Cardiac muscle cell (in vitro differentiated cells and primary cell): ENCODE measurements around the gene RGL4. TPM values are rescaled to one million over a fixed set of nuclear protein-coding genes. Genes with fewer than 3 reads are reported as not detected.
"Not testable (repeated sequence)": the region's sequence is repeated elsewhere in the genome, so short reads cannot be mapped to it uniquely, and the experiment has no call there.

ENCODE experiments used
- DNase-seq, 2 donors: peaks; one replicate each; pipeline versions ENCODE4 v3.0.0 to v3.0.0-alpha.2; 2010 to 2017; ENCODE audit warnings: low read depth in 1 of 2, low spot score in 1 of 2
- H3K27ac ChIP-seq: fragments of 200-600 bp; sonication (generic); 2 replicates; pipeline ENCODE4 v1.5.1; 2016
- H3K27me3 ChIP-seq: fragments of 200-600 bp; sonication (generic); 2 replicates; pipeline ENCODE4 v1.6.0; 2016; ENCODE audit warnings: control low read depth
- H3K36me3 ChIP-seq: fragments of 200-600 bp; sonication (generic); 2 replicates; pipeline ENCODE4 v1.5.1; 2016; ENCODE audit warnings: control low read depth
- H3K4me1 ChIP-seq: fragments of 200-600 bp; sonication (generic); 2 replicates; pipeline ENCODE4 v1.8.1; 2017; ENCODE audit warnings: low read depth, mild to moderate bottlenecking, mixed run types
- H3K4me3 ChIP-seq: fragments of 200-600 bp; sonication (generic); 2 replicates; pipeline ENCODE4 v1.5.1; 2016; ENCODE audit warnings: mild to moderate bottlenecking
- H3K9me3 ChIP-seq: fragments of 200-600 bp; sonication (generic); 2 replicates; pipeline ENCODE4 v1.5.1; 2017; ENCODE audit warnings: low read depth, mild to moderate bottlenecking, control low read depth
- polyA plus RNA-seq: library from polyadenylated mRNA; unstranded; fragments of >200 nt; fragmentation: Nextera tagmentation; extraction: Ambion mirVana; gene quantifications from 2 replicates; pipeline ENCODE4 v1.2.1, GENCODE V29; 2016
- total RNA-seq: library from RNA; depleted of rRNA; stranded (reverse); fragments of >200 nt; gene quantifications from 2 replicates; pipeline ENCODE4 v1.2.3, GENCODE V29; 2016
- TF ChIP-seq, protein P1 (sequence below): IDR thresholded peaks from 2 replicates; pipeline ENCODE4 v1.5.1; 2012; ENCODE audit warnings: low read depth, mild to moderate bottlenecking, low read length

Gene RGL4
- total and polyA plus RNA-seq, 2 experiments from 2014 or later, result 1.5 TPM; not detected in 1

DNA sequence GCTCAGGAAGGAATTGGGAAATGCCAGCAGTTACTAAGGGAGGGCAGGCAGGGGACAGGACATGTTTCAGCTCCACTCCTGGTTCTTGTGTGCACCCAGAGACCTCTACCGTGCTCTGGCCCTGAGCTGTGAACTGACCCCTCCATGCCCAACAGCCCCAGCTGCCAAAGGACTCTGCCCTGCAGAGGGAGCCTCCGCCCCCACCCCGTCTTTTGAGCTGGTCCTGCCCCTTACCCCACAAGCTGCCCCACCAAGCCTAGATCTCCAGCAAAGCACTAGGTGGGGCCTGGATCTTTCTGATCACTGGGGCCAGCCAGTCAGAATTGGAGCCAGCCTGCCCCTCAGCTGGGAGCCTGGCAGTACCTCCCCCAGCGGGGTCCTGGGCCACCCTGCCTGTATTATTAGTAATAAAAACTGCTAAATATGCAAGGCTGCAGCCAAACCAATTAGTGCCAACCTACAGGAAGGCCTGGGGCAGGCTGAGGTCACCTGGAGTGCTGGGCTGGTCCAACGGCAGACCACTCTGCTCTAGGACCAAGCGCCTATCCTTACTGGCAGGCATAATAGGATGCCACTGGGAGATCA lies 34.8 kb upstream of the RGL4 start:
- no peak for DNase-seq
- no peak overlapping the region for H3K4me3 ChIP-seq
- H3K27ac ChIP-seq, result no peak overlapping the region
- no peaks in the 10 kb centered on the region for H3K27me3 ChIP-seq
- no peaks in the 10 kb centered on the region for H3K4me1 ChIP-seq
- peaks cover 6% of the 10 kb centered on the region for H3K36me3 ChIP-seq
- H3K9me3 ChIP-seq, result no peaks in the 10 kb centered on the region
- TF ChIP-seq, protein P1, sequence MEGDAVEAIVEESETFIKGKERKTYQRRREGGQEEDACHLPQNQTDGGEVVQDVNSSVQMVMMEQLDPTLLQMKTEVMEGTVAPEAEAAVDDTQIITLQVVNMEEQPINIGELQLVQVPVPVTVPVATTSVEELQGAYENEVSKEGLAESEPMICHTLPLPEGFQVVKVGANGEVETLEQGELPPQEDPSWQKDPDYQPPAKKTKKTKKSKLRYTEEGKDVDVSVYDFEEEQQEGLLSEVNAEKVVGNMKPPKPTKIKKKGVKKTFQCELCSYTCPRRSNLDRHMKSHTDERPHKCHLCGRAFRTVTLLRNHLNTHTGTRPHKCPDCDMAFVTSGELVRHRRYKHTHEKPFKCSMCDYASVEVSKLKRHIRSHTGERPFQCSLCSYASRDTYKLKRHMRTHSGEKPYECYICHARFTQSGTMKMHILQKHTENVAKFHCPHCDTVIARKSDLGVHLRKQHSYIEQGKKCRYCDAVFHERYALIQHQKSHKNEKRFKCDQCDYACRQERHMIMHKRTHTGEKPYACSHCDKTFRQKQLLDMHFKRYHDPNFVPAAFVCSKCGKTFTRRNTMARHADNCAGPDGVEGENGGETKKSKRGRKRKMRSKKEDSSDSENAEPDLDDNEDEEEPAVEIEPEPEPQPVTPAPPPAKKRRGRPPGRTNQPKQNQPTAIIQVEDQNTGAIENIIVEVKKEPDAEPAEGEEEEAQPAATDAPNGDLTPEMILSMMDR, result no peak

DNA sequence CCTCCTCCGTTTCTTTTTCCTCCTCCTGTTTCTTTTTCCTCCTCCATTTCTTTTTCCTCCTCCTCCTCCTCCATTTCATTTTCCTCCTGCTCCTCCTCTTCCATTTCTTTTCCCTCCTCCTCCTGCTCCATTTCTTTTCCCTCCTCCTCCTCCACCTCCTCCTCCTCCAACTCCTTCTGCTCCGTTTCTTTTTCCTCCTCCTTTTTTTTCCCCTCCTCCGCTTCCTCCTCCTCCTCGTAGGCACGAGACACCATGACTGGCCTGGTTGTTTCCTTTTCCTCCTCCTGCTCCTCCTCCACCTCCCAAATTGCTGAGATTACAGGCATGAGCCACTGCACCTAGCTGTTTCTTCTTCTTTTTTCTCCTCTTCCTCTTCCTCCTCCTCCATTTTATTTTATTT lies 33.1 kb upstream of the RGL4 start:
- TF ChIP-seq, protein P1, result no peak
- H3K9me3 ChIP-seq, result no peaks in the 10 kb centered on the region
- peaks cover 6% of the 10 kb centered on the region for H3K36me3 ChIP-seq
- H3K27me3 ChIP-seq, result no peaks in the 10 kb centered on the region
- H3K4me3 ChIP-seq, result no peak overlapping the region
- H3K4me1 ChIP-seq, result no peaks in the 10 kb centered on the region
- no peak overlapping the region for H3K27ac ChIP-seq
- peak in 1 of 2 donors; percentile 15 for DNase-seq

DNA sequence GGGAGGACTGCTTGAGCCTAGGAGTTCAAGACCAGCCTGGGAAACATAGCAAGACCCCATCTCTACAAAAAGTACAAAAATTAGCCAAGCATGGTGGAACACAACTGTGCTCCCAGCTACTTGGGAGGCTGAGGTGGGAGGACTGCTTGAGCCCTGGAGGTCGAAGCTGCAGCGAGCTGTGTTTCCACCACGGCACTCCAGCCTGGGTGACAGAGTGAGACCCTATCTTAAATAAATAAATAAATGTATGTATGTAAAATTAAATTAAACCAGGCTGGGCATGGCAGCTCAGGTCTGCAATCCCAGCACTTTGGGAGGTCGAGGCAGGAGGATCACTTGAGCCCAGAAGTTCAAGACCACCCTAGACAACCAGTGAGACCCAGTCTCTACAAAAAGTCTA lies 30.4 kb upstream of the RGL4 start:
- not testable (repeated sequence) for H3K9me3 ChIP-seq, H3K27ac ChIP-seq, H3K36me3 ChIP-seq, H3K4me3 ChIP-seq, H3K27me3 ChIP-seq, DNase-seq, H3K4me1 ChIP-seq

DNA sequence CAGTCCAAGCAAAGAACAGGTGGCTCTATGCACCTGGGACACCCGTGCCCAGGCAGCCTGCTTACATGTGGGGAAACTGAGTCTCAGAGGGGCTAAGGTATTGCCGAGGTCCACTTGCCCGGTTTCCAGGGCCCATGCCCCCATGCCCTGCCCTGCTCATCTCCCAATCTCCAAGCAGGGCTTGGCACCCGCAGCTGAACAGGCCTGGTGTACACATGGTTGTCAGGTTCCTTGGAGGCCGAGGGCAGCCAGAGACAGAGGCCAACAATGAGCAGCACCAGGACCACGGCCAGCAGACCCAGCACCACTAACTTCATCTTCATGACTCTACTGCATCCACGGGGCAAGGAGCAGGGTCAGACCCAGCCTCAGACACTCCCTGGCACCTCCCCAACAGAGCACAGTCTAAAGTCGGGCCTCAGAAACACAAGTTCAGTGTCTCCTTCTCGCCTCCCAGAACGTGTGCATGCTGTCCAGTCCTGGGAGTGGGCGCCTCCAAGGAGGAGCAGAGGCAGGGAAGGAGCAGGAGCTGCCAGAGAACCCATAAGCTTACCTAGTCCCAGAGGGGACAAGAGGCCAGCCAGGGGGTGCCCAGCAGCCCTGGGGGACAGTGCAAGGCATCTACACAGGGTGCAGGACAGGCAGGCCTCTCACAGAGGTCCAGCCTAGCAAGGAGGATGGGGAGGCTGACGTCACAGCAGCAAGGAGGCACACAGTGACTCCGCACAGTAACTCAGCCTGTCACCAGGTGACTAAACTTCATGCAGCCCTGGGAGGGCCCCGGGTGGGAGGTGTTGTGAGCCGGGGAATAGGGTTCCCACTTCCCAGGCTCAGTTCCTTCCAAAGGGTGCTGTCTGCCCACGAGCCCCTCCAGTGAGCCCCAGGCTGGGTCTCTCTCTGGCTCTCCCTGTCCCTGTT lies 20.2 kb upstream of the RGL4 start:
- TF ChIP-seq, protein P1, result no peak
- no peaks in the 10 kb centered on the region for H3K9me3 ChIP-seq
- H3K27me3 ChIP-seq, result no peaks in the 10 kb centered on the region
- no peak overlapping the region for H3K4me3 ChIP-seq
- DNase-seq, result no peak
- no peak overlapping the region for H3K27ac ChIP-seq
- H3K36me3 ChIP-seq, result no peaks in the 10 kb centered on the region
- no peaks in the 10 kb centered on the region for H3K4me1 ChIP-seq

DNA sequence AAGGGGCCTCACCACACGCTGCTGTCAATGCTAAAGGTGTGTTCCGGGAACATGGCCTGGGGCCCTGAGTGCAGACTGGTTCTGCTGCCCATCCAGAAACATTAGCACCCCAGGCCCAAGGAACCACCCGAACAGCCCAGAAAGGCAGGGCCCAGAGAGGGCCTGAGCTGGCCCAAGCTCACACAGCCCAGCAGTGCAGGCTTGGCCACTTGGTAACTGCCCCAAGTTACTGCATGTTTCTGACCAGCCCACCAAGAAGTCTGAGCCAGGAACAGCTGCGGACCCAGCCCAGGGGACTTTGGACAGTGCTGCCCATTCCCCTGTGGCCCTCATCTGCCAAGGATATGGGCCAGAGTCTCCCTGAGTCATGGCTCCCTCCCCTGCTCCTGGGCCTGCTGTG lies 19.4 kb upstream of the RGL4 start:
- H3K27ac ChIP-seq, H3K36me3 ChIP-seq, H3K4me3 ChIP-seq, H3K4me1 ChIP-seq, H3K9me3 ChIP-seq, DNase-seq, H3K27me3 ChIP-seq: not testable (repeated sequence)

DNA sequence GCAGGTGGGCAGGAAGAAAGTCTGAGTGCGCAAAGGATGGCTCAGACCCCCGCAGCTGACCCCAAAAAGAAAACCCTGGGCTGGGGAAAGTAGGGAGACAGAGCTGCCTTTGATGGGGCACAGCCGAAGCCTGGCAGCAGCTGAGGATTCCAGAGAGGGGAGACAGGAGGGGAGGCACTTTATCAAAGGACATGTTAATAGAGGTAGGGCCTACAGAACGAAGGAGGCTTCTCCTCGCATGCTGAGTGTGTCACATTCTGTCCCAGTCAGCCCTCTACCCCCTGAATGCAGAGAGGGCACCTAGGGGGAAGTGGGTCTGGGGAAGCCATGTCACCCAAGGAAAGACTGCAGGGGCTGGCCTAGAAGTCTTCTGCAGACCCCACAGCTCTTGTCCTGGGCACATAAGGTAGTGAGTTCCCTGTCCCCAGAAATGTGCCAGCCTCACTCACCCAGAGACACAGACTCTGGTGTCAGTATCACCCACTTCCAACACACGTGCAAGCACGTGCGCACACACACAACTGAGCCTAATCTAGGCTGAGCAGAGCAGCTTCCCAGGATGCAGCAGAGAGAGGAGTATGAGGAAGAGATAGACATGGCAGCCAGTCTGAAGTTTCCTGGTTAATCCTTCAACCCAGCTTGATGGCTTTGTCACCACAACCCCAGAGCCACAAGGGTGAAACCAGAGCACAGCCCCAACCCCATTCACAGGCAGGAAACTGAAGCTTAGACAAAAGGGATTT lies 18.3 kb upstream of the RGL4 start:
- H3K9me3 ChIP-seq, H3K27ac ChIP-seq, DNase-seq, H3K4me1 ChIP-seq, H3K36me3 ChIP-seq, H3K4me3 ChIP-seq, H3K27me3 ChIP-seq: not testable (repeated sequence)
